AG09319 (cell line): ENCODE results near the gene RLN3.

Experiments
- DNase-seq: peaks from one replicate; pipeline ENCODE4 v3.0.0-alpha.2; 2010; ENCODE audit warnings: low read depth; ENCODE audit errors: extremely low read depth
- CTCF ChIP-seq: IDR thresholded peaks from 2 replicates; pipeline ENCODE4 v1.5.1; 2011; ENCODE audit warnings: low read depth, mild to moderate bottlenecking, inconsistent platforms, low read length, moderate library complexity

The RLN3 gene

DNA sequence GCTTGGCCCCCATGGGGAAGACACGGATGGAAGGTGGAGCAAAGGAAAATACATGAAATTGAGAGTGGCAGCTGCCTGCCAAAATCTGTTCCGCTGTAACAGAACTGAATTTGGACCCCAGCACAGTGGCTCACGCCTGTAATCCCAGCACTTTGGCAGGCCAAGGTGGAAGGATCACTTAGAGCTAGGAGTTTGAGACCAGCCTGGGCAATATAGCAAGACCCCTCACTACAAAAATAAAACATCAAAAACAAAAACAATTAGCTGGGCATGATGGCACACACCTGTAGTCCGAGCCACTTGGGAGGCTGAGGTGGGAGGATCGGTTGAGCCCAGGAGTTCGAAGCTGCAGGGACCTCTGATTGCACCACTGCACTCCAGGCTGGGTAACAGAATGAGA is 24.5 kb downstream of the RLN3 start:
- DNase-seq = no peak
- no peak for TF ChIP-seq CTCF

DNA sequence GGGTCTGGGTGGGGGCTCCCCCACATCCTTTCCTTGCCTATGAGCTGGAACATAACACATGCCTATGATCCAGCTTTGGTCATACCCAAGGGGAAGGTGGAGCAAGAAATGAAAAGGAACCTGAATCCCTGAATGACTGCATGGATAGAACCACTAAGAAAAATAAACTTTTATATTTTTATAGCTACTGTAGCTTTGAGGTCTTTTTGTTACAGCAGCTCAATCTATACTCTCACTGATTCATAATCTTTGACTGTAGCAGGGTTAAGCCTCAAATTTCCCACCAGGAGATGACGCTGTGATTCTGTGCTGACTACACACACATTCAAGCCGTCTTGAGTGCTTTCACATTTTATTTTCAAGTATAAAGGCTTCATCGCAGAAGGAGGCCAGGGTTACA is 25.1 kb downstream of the RLN3 start:
- no peak for TF ChIP-seq CTCF
- DNase-seq = no peak

GRCh38 chr19:14053500-14053899 is 25.6 kb downstream of the RLN3 start:
- DNase-seq = no peak
- no peak for TF ChIP-seq CTCF

- DNase-seq = no peak
- TF ChIP-seq CTCF = no peak
Measured at GRCh38 chr19:14054099-14054498, 26.2 kb downstream of the RLN3 start.

DNA sequence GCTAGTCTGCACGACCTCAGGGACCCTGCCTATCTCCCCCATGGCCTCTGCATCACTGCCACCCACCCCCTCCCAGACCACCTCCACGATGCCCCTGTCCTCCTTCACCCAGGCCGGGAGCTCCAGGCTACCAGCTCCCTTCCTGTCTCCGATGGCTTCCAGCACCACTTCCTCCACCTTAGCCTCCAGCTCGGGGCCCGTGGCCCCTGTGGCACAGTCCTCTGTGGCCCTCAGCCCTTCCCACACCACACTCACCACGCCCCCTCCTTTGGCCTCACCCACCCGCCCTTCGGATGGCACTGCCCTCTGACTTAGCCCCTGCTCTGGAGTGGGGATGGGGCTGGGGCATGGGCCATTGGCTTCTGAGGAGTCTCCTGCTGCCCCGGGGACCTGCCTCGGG is 26.8 kb downstream of the RLN3 start:
- no peak for TF ChIP-seq CTCF
- DNase-seq = no peak

DNA sequence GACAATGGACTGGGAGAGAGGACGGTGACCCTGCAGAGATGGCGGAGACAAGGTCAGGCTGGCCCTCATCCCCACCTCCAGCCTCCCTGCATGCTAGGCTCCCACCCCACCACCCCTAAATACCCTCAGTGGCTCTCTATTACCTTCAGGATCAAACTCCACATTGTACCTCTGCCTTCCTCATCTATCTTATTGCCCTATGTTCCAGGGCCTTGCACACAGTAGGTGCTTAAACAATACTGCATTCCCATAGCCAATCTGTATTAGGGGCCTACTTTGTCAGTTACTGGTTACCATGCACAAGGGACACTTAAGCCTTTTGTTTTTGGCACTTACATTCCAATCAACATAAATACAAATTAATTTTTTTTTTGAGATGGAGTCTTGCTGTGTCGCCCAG is 27.4 kb downstream of the RLN3 start:
- no peak for DNase-seq
- no peak for TF ChIP-seq CTCF

DNA sequence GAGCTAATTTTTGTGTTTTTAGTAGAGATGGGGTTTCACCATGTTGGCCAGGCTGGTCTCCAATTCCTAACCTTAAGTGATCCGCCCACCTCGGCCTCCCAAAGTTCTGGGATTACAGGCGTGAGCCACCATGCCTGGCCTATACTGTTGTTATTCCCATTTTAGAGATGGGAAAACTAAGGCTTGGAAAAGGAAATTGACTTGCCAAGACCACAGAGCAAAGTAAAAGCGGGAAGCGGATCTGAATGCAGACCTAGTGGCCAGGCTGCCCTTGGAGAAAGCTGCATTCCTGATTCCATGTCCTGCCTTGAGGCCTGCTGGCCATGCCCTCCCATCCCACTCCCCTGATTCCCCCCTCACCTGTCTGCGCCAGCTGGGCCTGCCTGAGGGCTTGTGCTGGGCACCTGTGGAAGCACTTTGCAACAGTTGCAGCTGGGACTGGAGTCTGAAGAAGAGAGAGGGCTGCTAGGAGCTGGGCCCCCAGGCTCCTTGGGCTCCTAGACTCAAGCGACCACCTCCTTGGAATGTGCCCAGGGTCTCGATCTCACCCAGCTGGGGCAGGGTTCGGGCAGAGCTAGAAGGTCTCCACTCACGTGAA is 28.2 kb downstream of the RLN3 start:
- TF ChIP-seq CTCF = no peak
- DNase-seq = no peak
